HT-29 (cell line): ENCODE data around the gene SIGLEC8. TPM values are rescaled to one million over a fixed set of nuclear protein-coding genes. Genes with fewer than 3 reads are reported as not detected.
"Not testable (repeated sequence)": the region's sequence is repeated elsewhere in the genome, so short reads cannot be mapped to it uniquely, and the experiment has no call there.

Source experiments
- DNase-seq: peaks from one replicate; pipeline ENCODE4 v3.0.0-alpha.2; 2015; ENCODE audit warnings: low spot score
- total RNA-seq: library from RNA; depleted of rRNA; stranded (reverse); fragments of >200 nt; shearing (Covaris generic); gene quantifications from 2 replicates; pipeline ENCODE4 v1.2.3, GENCODE V29; 2014; rRNA removed

Gene SIGLEC8
- total RNA-seq = not detected in 2 replicates

- no peak for DNase-seq
Measured at GRCh38 chr19:51458051-51458645, at the start of gene SIGLEC8. TSS of gene SIGLEC8 (minus strand) at chr19:51458454. CDS start at chr19:51458387, 67 bp downstream.

- peak; percentile 17 for DNase-seq
Measured at GRCh38 chr19:51507640-51508058, 49.4 kb upstream of the SIGLEC8 start.

DNA sequence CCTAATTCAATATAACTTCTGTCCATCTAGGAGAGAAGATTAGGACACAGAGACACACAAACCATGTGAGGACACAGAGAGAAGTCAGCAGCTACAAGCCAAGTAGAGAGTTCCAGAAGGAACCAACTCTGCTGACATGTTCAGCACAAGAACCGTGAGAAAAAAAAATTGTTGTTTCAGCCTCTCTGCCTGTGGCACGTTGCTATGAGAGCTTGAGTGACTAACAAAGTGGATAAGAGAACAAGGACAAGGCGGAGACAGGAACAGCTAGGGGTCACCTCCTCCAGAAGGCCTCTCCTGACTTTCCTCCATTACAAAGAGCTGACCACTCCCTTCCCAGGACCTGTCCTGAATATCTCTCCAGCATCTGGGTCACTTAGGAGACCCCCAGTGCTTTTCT is 48.9 kb upstream of the SIGLEC8 start:
- DNase-seq = no peak

DNA sequence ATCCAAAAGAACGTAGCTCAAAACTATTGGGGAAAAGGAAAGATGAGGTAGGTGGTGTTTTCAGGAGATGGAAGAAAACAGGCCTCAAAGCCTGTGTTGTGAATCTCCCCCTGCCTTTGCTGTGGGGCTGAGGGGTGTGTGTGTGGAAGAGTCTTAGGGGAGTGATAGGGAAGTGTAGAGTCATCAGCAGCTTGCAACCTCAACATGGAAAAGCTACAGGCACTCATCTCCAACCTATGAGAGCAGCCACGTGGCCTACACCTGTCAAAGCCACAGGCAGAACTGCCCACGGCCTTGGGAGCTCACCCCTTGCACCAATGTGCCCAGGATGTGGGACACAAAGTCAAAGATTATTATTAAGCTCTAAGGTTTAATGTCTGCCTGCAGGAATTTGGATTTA is 47.6 kb upstream of the SIGLEC8 start:
- no peak for DNase-seq

GRCh38 chr19:51503896-51504295 is 45.6 kb upstream of the SIGLEC8 start:
- DNase-seq = no peak

DNA sequence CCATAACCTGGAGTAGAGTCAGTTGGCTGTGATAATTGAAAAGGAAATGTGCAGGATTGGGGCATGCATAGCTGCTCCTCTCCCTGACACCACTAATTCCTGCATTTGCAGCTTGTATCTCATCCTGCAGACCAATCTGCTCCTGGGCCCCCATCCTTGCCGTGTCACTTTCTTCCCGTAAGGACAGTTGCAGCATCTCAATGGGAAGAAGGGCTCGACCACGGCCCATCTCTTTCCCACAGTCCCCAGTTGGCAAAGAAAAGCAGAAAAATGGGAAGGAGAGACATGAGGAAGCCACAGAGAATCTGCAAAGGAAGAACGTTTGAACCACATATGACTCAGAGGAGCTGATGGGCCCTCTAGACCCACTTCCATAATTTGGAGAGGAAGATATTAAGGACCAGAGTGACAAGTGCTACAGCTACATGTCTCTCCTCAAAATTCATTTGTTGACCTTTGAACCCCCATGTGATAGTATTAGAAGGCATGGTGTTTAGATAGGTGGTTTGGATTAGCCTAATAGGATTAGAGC is 45.1 kb upstream of the SIGLEC8 start:
- DNase-seq = no peak

GRCh38 chr19:51501594-51502263 is 43.5 kb upstream of the SIGLEC8 start, which contains the start of gene SIGLEC12:
TSS of gene SIGLEC12 (minus strand) at chr19:51501800. CDS start at chr19:51501733, 67 bp downstream.
- DNase-seq = no peak

- not testable (repeated sequence) for DNase-seq
Measured at GRCh38 chr19:51500931-51501330, 42.7 kb upstream of the SIGLEC8 start.

- no peak for DNase-seq
Measured at GRCh38 chr19:51497666-51498065, 39.4 kb upstream of the SIGLEC8 start.

DNA sequence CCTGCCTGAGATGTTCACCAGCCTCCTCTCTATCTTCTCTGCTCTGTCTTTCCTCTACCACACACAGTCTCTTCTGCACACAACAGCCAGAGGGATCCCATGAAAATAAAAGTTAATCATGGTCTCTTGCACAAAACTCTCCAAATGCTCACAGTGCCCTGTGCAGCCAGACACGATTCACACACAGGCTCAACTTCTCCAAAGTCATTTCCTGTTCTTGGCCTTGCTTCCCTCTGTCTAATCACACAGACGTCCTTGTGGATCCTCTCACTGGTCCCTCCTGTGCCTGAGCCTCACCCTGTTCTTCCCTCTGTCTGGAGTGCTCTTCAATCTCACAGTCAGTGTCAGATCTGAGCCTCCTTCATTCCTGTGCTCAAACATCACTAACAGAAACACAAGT is 35.5 kb upstream of the SIGLEC8 start:
- DNase-seq = no peak

DNA sequence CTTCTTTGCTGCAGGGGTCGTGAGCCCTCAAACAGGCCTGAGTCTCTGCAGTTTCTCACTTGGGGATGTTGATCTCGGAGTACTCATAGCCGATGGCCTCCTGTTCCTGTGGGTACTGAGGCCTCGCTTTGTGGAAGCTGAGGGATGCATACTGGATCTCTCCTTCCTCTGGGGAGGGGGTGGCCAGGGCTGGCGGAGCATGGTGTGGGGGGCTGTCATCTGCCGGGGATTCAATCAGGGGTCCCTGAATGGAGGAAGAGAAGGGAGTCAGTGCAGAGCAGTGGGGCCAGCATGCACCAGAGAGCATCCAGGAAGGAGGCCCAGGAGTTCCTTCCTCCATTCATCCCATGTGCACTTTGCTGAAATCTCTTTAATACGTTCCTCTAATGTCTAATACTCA is 33.3 kb upstream of the SIGLEC8 start:
- DNase-seq = no peak

GRCh38 chr19:51490676-51491075 is 32.4 kb upstream of the SIGLEC8 start:
- DNase-seq = no peak

- no peak for DNase-seq
Measured at GRCh38 chr19:51489113-51489512, 30.9 kb upstream of the SIGLEC8 start.

GRCh38 chr19:51488491-51488890 is 30.2 kb upstream of the SIGLEC8 start:
- DNase-seq = no peak

- no peak for DNase-seq
Measured at GRCh38 chr19:51485960-51486660, 27.9 kb upstream of the SIGLEC8 start.

DNA sequence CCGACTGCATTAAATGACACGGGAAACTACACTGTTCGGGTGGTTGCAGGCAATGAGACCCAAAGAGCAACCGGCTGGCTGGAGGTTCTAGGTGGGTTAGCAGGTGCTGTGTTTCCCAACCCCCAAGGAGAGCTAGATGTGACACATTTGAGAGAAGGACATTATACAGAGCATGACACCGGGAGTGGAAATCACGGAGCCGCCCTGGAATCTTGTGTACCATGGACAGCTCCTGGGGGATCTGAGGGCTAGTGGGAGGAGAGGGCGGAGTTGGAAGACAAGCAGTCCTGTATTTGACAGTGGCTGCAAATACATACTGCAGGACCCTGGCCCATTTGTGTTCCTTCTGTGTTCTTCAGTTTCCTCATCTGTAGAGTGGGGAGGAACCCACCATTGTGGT is 22.3 kb upstream of the SIGLEC8 start:
- DNase-seq = peak; percentile 75

- no peak for DNase-seq
Measured at GRCh38 chr19:51479531-51480331, 21.5 kb upstream of the SIGLEC8 start.

DNA sequence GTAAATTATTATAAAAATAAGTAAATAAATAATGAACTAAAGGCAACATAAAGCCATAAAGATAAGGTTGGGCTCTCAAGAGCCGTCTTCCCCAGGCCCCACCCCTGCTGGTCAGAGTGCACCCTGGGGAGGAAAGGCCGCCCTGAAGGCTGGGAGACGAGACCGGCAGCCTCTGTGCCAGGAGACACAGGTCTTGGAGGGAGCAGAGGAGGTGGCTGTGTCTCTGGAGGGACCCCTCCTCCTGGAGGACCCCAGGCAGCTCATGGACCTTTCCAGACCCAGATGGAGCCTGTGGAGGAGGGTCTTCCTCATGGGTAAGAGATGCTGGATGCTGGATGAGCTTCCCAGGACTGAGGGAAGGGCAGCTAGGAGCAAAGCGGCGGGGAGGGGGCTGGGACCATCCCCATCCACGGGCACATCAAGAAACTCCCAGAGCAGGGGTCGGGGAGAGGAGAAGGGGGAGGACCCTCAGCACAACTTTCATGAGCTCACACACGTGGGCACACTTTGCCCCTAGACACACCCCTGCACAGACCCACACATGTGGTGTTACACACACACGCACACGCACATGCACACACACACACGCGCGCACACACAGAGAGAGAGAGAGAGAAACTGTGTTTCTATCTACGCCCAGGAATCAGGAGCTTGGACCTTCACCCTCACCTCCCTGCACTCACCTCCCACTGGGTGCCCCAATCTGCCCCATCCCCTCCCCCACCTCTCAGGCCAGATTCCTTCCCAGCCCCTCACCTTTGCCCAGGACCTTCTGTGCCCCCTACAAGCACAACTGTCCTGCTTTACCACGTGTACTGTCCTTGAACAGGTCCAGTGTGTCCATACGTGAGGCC is 20.4 kb upstream of the SIGLEC8 start, which contains the start of gene CEACAM18:
CEACAM18 (plus strand) TSS at position 159 of the 854 bp plus-strand sequence.
- peak; percentile 43 for DNase-seq

DNA sequence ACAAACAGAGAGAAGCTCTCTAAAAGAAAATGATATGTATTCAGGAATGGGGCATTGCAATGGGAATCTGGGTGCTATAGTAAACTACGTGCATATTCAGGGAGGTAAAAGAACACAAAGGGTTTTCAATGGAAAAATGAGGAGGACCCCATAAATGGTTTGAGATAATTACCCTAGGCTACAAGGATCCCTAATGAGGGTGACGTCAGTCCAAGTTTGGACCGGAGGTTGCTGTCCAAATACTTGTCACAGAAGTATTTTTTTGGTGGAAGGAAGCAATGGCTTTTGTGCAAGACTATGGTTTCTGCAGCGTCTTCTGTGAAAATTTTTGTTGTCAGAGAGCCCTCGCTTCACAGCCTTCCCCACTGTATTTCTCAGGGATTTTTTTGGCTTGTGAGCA is 19.1 kb upstream of the SIGLEC8 start:
- no peak for DNase-seq

DNA sequence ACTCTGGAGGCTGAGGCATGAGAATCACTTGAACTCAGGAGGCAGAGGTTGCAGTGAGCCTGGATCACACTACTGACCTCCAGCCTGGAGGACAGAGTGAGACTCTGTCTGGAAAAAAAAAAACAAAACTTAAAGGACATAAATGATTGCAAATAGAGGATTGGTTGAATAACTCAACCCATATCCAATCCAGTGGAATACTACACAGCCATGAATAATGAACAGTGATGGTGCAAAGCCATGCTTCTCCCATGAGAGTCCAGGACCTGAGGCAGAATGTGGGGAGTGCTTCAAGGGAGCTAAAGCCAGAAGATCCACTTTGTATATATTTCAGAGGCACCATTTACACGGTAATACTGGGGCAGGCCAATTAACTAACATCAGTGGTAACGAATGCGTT is 17.9 kb upstream of the SIGLEC8 start:
- DNase-seq = no peak
